IMR-90 (cell line): ENCODE measurements around the gene SLC38A3. TPM values are rescaled to one million over a fixed set of nuclear protein-coding genes. Genes with fewer than 3 reads are reported as not detected.

Source experiments
- ATAC-seq: fragments of 200-7000 bp; cut with Tn5 transposase; 2 replicates; pipeline ENCODE4 v1.9.1; 2020; ENCODE audit warnings: low read depth, mild to moderate bottlenecking, moderate library complexity
- BruUV-seq: library from RNA; stranded (reverse); fragments of 400-500 nt; replicated peaks from 2 replicates; lab custom pipeline; 2021; lab: Mats Ljungman, UMichigan
- CTCF ChIA-PET: fragments of 300-600 bp; formaldehyde crosslinking; extraction: SDS; loops from one replicate; lab custom pipeline; 2021; ENCODE audit warnings: antibody characterized with exemption; lab: Yijun Ruan, JAX
- POLR2A ChIA-PET: fragments of 300-600 bp; sonication (Branson Sonifier 250); formaldehyde crosslinking; loops from one replicate; lab custom pipeline; 2022; ENCODE audit warnings: antibody characterized with exemption; ENCODE audit not compliant: unreplicated experiment; lab: Charles Lee
- DNase-seq: peaks from one replicate; pipeline ENCODE4 v3.0.0; 2013
- H2AFZ ChIP-seq: replicated peaks from 2 replicates; pipeline ENCODE3; 2013; ENCODE audit warnings: low read length, mild to moderate bottlenecking; ENCODE audit not compliant: poor library complexity
- H2AK5ac ChIP-seq: 2 replicates; pipeline ENCODE4 v1.6.1; 2013; ENCODE audit warnings: low read depth, low read length, inconsistent platforms
- H2AK9ac ChIP-seq: replicated peaks from 2 replicates; pipeline ENCODE3; 2013; ENCODE audit warnings: mild to moderate bottlenecking, low read depth, low read length, moderate library complexity; ENCODE audit not compliant: poor library complexity
- H2BK120ac ChIP-seq: 2 replicates; pipeline ENCODE4 v1.6.1; 2013; ENCODE audit warnings: low read depth, low read length, inconsistent platforms
- H2BK15ac ChIP-seq: 3 replicates; pipeline ENCODE4 v1.6.1; 2013; ENCODE audit warnings: low read depth, low read length, inconsistent platforms
- H2BK20ac ChIP-seq: 2 replicates; pipeline ENCODE4 v1.6.1; 2013; ENCODE audit warnings: low read depth, mild to moderate bottlenecking, inconsistent platforms, low read length, moderate library complexity
- H2BK5ac ChIP-seq: 2 replicates; pipeline ENCODE4 v1.6.1; 2013; ENCODE audit warnings: mild to moderate bottlenecking, low read depth, low read length, inconsistent platforms; ENCODE audit not compliant: poor library complexity, severe bottlenecking
- H3K14ac ChIP-seq: replicated peaks from 2 replicates; pipeline ENCODE4 v1.6.1; 2013; ENCODE audit warnings: low read depth, low read length, inconsistent platforms
- H3K18ac ChIP-seq: 2 replicates; pipeline ENCODE4 v1.6.1; 2013; ENCODE audit warnings: low read depth, low read length, control low read depth
- H3K23ac ChIP-seq: 2 replicates; pipeline ENCODE4 v1.6.1; 2013; ENCODE audit warnings: low read depth, low read length, inconsistent platforms
- H3K27ac ChIP-seq: 2 replicates; pipeline ENCODE4 v1.5.1; 2013; ENCODE audit warnings: mild to moderate bottlenecking, control low read depth, low read length; ENCODE audit not compliant: insufficient read depth
- H3K27me3 ChIP-seq: 2 replicates; pipeline ENCODE4 v1.6.1; 2013; ENCODE audit warnings: low read length; ENCODE audit not compliant: control insufficient read depth, insufficient read depth
- H3K36me3 ChIP-seq: 2 replicates; pipeline ENCODE4 v1.6.1; 2013; ENCODE audit warnings: low read length, mixed read lengths; ENCODE audit not compliant: control insufficient read depth, insufficient read depth
- H3K4ac ChIP-seq: 2 replicates; pipeline ENCODE4 v1.6.1; 2013; ENCODE audit warnings: low read depth, low read length, inconsistent platforms
- H3K4me1 ChIP-seq: 2 replicates; pipeline ENCODE4 v1.6.1; 2013; ENCODE audit warnings: low read length, mixed read lengths; ENCODE audit not compliant: control insufficient read depth, insufficient read depth
- H3K4me2 ChIP-seq: 2 replicates; pipeline ENCODE4 v1.6.1; 2013; ENCODE audit warnings: low read depth, mild to moderate bottlenecking, control low read depth, low read length, moderate library complexity
- H3K4me3 ChIP-seq: 2 replicates; pipeline ENCODE4 v1.5.1; 2013; ENCODE audit warnings: low read depth, mild to moderate bottlenecking, control low read depth, low read length, moderate library complexity; ENCODE audit not compliant: insufficient read depth
- H3K56ac ChIP-seq: 2 replicates; pipeline ENCODE4 v1.6.1; 2013; ENCODE audit warnings: low read length, inconsistent platforms; ENCODE audit not compliant: insufficient read depth; ENCODE audit errors: extremely low read depth
- H3K79me1 ChIP-seq, 2 experiments: 2 replicates each; pipeline ENCODE4 v1.6.1; 2013; ENCODE audit warnings: low read length in 2 of 2, inconsistent platforms in 1 of 2, low read depth in 1 of 2
- H3K9ac ChIP-seq: 2 replicates; pipeline ENCODE4 v1.6.1; 2013; ENCODE audit warnings: low read depth, low read length, control low read depth
- H3K9me1 ChIP-seq: 2 replicates; pipeline ENCODE4 v1.6.1; 2013; ENCODE audit warnings: low read length, inconsistent platforms; ENCODE audit not compliant: insufficient read depth
- H3K9me3 ChIP-seq: 2 replicates; pipeline ENCODE4 v1.6.1; 2013; ENCODE audit warnings: low read length; ENCODE audit not compliant: control insufficient read depth, insufficient read depth
- H4K20me1 ChIP-seq: 2 replicates; pipeline ENCODE4 v1.6.1; 2013; ENCODE audit warnings: low read length, inconsistent platforms; ENCODE audit not compliant: insufficient read depth
- H4K5ac ChIP-seq: 2 replicates; pipeline ENCODE4 v1.6.1; 2013; ENCODE audit warnings: mild to moderate bottlenecking, low read depth, low read length, control low read depth
- H4K8ac ChIP-seq, 2 experiments: 2 replicates each; pipeline ENCODE4 v1.6.1; 2013; ENCODE audit warnings: low read depth in 2 of 2, low read length in 2 of 2, control low read depth in 1 of 2, inconsistent platforms in 1 of 2
- H4K91ac ChIP-seq: 2 replicates; pipeline ENCODE4 v1.6.1; 2013; ENCODE audit warnings: low read depth, low read length, inconsistent platforms; ENCODE audit not compliant: insufficient read depth
- BHLHE40 ChIP-seq: fragments of 150-350 bp; IDR thresholded peaks from 2 replicates; pipeline ENCODE4 v1.6.1; 2016; ENCODE audit warnings: mild to moderate bottlenecking, low read depth, low read length
- ELK1 ChIP-seq: fragments of 150-350 bp; IDR thresholded peaks from 2 replicates; pipeline ENCODE4 v1.6.1; 2016; ENCODE audit warnings: low read depth, mild to moderate bottlenecking, low read length, moderate library complexity, borderline replicate concordance
- MXI1 ChIP-seq: IDR thresholded peaks from 2 replicates; pipeline ENCODE4 v1.6.1; 2012; ENCODE audit warnings: low read depth, mild to moderate bottlenecking, low read length, moderate library complexity, borderline replicate concordance
- POLR2A ChIP-seq: IDR thresholded peaks from 2 replicates; pipeline ENCODE4 v1.6.1; 2012; ENCODE audit warnings: mild to moderate bottlenecking, low read depth, low read length
- RAD21 ChIP-seq: IDR thresholded peaks from 2 replicates; pipeline ENCODE4 v1.6.1; 2012; ENCODE audit warnings: low read length, improper control_type of control experiment
- RFX5 ChIP-seq: IDR thresholded peaks from 2 replicates; pipeline ENCODE4 v1.8.0; 2012; ENCODE audit warnings: low read depth, mild to moderate bottlenecking, low read length, moderate library complexity
- USF2 ChIP-seq: fragments of 150-350 bp; IDR thresholded peaks from 2 replicates; pipeline ENCODE4 v1.6.1; 2017; ENCODE audit warnings: mild to moderate bottlenecking, antibody characterized with exemption, low read length, low read depth
- WGBS, 2 experiments: methylation state at CpG; one replicate each; pipeline versions ENCODE4 v1.1.5 to v1.1.7; 2013; ENCODE audit warnings: missing lambda C conversion rate in 2 of 2; ENCODE audit not compliant: insufficient read length in 1 of 2; ENCODE audit errors: extremely low coverage in 2 of 2; 5-methylcytosine and 5-hydroxymethylcytosine counted together
- dilution Hi-C: fragments of 300-500 bp; cut with HindIII; formaldehyde crosslinking; loops from one replicate; pipeline ENCODE4 v1.14.3; 2018; ENCODE audit warnings: low sequenced_read_pairs; ENCODE audit not compliant: unreplicated experiment
- in situ Hi-C: fragments of 300-500 bp; cut with MboI; formaldehyde crosslinking; loops from 3 replicates; pipeline ENCODE4 v1.14.3; 2019; ENCODE audit warnings: low sequenced_read_pairs, inconsistent platforms, mixed read lengths
- intact Hi-C: fragments of 100-400 bp; cut with micrococcal nuclease; formaldehyde crosslinking; loops from 2 replicates; pipeline ENCODE4 v1.10.0; 2022
- polyA plus RNA-seq, 3 experiments: library from polyadenylated mRNA; depleted of rRNA; stranded (reverse); fragments of >200 nt; gene quantifications; 2 replicates each; pipeline ENCODE4 v1.2.3, GENCODE V29; 2012; ENCODE audit warnings: low replicate concordance in 1 of 3
- total RNA-seq: library from RNA; depleted of rRNA; stranded (reverse); fragments of >200 nt; gene quantifications from 2 replicates; pipeline ENCODE4 v1.2.3, GENCODE V29; 2012

The SLC38A3 gene
- total and polyA plus RNA-seq, 2 of the 4 experiments (the other 2 are of a cell fraction): 0.12 to 0.36 TPM

GRCh38 chr3:50171540-50172301 lies 33.4 kb upstream of the SLC38A3 start (continued):
- TF ChIP-seq ELK1: no peak
- TF ChIP-seq RFX5: no peak

GRCh38 chr3:50172626-50173220 lies 32.3 kb upstream of the SLC38A3 start:
- no peak overlapping the region for H2BK15ac ChIP-seq
- no TSS peak for BruUV-seq
- 100% methylated on average over 4 of the region's 8 CpGs; no CpG with 5 or more reads in 1 of the 2 experiments for WGBS, 2 experiments
- ChIA-PET CTCF (interaction anchor here (1.1 kb wide), 1 partner anchor 16 kb away, joined by 3 read pairs; no protein-coding TSS in a partner anchor), POLR2A (no interaction called here)
- H3K27ac ChIP-seq: no peak overlapping the region
- H3K9me1 ChIP-seq: peaks cover 15% of the 10 kb centered on the region
- no peak overlapping the region for H3K18ac ChIP-seq
- ATAC-seq (no peak), DNase-seq (no peak)
- no peak overlapping the region for H3K9ac ChIP-seq
- peaks cover 29% of the 10 kb centered on the region for H3K36me3 ChIP-seq
- no peak overlapping the region for H3K14ac ChIP-seq
- H4K5ac ChIP-seq: no peak overlapping the region
- intact Hi-C loops (no loop called here), dilution Hi-C loops (no loop called here), in situ Hi-C loops (no loop called here)
- no peak overlapping the region for H3K4me3 ChIP-seq
- no peak overlapping the region for H4K91ac ChIP-seq
- 0 out of 2 replicates have a peak overlapping the region, but pooled peaks have one; percentile 4 for H3K4ac ChIP-seq
- peaks cover 9 to 58% of the 10 kb centered on the region in 2 experiments for H3K79me1 ChIP-seq
- no peak overlapping the region for H3K56ac ChIP-seq
- no peaks in the 10 kb centered on the region; the same call in 1 of the 2 replicates for H4K20me1 ChIP-seq
- H3K4me1 ChIP-seq: peaks cover 17% of the 10 kb centered on the region
- H3K9me3 ChIP-seq: no peaks in the 10 kb centered on the region
- H2AK9ac ChIP-seq: no peak overlapping the region
- H2BK20ac ChIP-seq: 0 out of 2 replicates have a peak overlapping the region, but pooled peaks have one; percentile 30
- H2BK120ac ChIP-seq: no peak overlapping the region
- no peak overlapping the region for H4K8ac ChIP-seq
- no peak overlapping the region for H3K4me2 ChIP-seq
- no peak overlapping the region for H3K23ac ChIP-seq
- no peaks in the 10 kb centered on the region for H3K27me3 ChIP-seq
- no peak overlapping the region for H2BK5ac ChIP-seq
- H2AFZ ChIP-seq: no peak overlapping the region
- TF ChIP-seq BHLHE40: no peak
- TF ChIP-seq ELK1: no peak
- TF ChIP-seq USF2: no peak
- TF ChIP-seq POLR2A: no peak
- TF ChIP-seq MXI1: no peak
- no peak for TF ChIP-seq RAD21
- no peak overlapping the region for H2AK5ac ChIP-seq
